Measurements from ENCODE around the gene CBX4. TPM values are rescaled to one million over a fixed set of nuclear protein-coding genes. Genes with fewer than 3 reads are reported as not detected.

CBX4 gene
- total RNA-seq, 1 experiment from 2014 or later, result 6.2 TPM

- H2BK12ac ChIP-seq (ENCODE audit: insufficient read length, low read depth, low read length), result no peak overlapping the region
- no peak overlapping the region for H4K5ac ChIP-seq (ENCODE audit: insufficient read length, low read depth, low read length)
- Mint-ChIP-seq H3K27me3 (ENCODE audit: low read depth) (peaks cover 92% of the 10 kb centered on the region), H3K9me3 (peaks cover 4 to 17% of the 10 kb centered on the region in 2 experiments; a peak in 4 of 5 replicates), H3K4me1 (peaks cover 31 to 53% of the 10 kb centered on the region in 2 experiments), H3K27ac (no peak overlapping the region), H3K4me3 (peak overlapping the region; percentile 47 to 67; a peak in 4 of 5 replicates), H3K36me3 (ENCODE audit: insufficient read depth in 1 of 3, low read depth in 3 of 3) (peaks cover 0 to 1% (median 0%) of the 10 kb centered on the region in 3 experiments; a peak in 1 of 7 replicates)
- peaks cover 77% of the 10 kb centered on the region for H3K27me3 ChIP-seq (ENCODE audit: insufficient read depth, low read length)
- no peaks in the 10 kb centered on the region for H3K9me3 ChIP-seq (ENCODE audit: control insufficient read depth, low read depth, low read length)
- no peaks in the 10 kb centered on the region for H3K79me1 ChIP-seq (ENCODE audit: insufficient read depth, low read depth, low read length, poor library complexity, severe bottlenecking)
- no peak overlapping the region for H2BK120ac ChIP-seq (ENCODE audit: low read depth, low read length, poor library complexity, severe bottlenecking)
- no peak overlapping the region for H4K91ac ChIP-seq (ENCODE audit: insufficient read length, low read depth, low read length)
- DNase-seq, result peak; percentile 68
- no peak overlapping the region for H2AK5ac ChIP-seq (ENCODE audit: insufficient read length, low read length)
- H3K4me2 ChIP-seq (ENCODE audit: insufficient read depth, insufficient read length, low read length), result no peak overlapping the region
- no peak overlapping the region for H2BK5ac ChIP-seq (ENCODE audit: insufficient read length, low read length)
- no peak overlapping the region for H3K27ac ChIP-seq (ENCODE audit: insufficient read length, low read depth, low read length)
- H4K8ac ChIP-seq (replicated peaks; ENCODE audit: insufficient read length, low read depth, low read length), result no peak overlapping the region
- no peak overlapping the region for H3K56ac ChIP-seq (ENCODE audit: insufficient read length, low read depth, low read length)
- peak overlapping the region; percentile 16; the same call in 1 of the 2 replicates for H3K14ac ChIP-seq (ENCODE audit: insufficient read depth, low read length)
- no peak overlapping the region for H3K23ac ChIP-seq (ENCODE audit: insufficient read length, low read depth, low read length)
- no CpG with 5 or more reads among the region's 70 CpGs for WGBS (ENCODE audit: extremely low coverage, insufficient read length, low lambda C conversion rate)
- no peak overlapping the region for H3K4ac ChIP-seq (ENCODE audit: low read depth, low read length)
- peaks cover 12% of the 10 kb centered on the region for H3K23me2 ChIP-seq (ENCODE audit: insufficient read length, low read depth, low read length, poor library complexity, severe bottlenecking)
- H3K79me2 ChIP-seq (ENCODE audit: insufficient read depth, low read length), result no peaks in the 10 kb centered on the region
- H3T11ph ChIP-seq (ENCODE audit: low read length), result no peak overlapping the region
- H2BK20ac ChIP-seq (ENCODE audit: low read depth, low read length, poor library complexity, severe bottlenecking), result no peak overlapping the region
- no peak for TF ChIP-seq CTCF (conservative IDR thresholded peaks at IDR 0.05)
- H3K18ac ChIP-seq (ENCODE audit: insufficient read length, low read depth, low read length), result peak overlapping the region; percentile 3
- H2BK15ac ChIP-seq (ENCODE audit: low read depth, low read length), result no peak overlapping the region
- no peak overlapping the region for H3K9ac ChIP-seq (ENCODE audit: extremely low read depth, insufficient read length, low read length)
- H3K4me1 ChIP-seq (ENCODE audit: insufficient read depth, low read length), result no peaks in the 10 kb centered on the region
- no peak overlapping the region for H2AFZ ChIP-seq (ENCODE audit: low read length)
- H4K20me1 ChIP-seq (ENCODE audit: control insufficient read depth, insufficient read depth, insufficient read length), result no peaks in the 10 kb centered on the region
These were observed 40.7 kb downstream of the CBX4 start for GRCh38 chr17:79798299-79799173.

All from H9 (cell line).